DMS53 (cell line): Measurements from ENCODE around the gene METTL9.
"Not testable (repeated sequence)": the region's sequence is repeated elsewhere in the genome, so short reads cannot be mapped to it uniquely, and the experiment has no call there.

ENCODE experiments used
- DNase-seq: peaks from one replicate; lab custom pipeline; 2025; lab: John Stamatoyannopoulos, UW

Gene METTL9

GRCh38 chr16:21599122-21600030 lies at the start of gene METTL9:
Gene METTL9, plus strand, starts transcription at chr16:21599577. Its CDS starts 157 bp downstream, at chr16:21599734.
- peak; percentile 95 for DNase-seq

- DNase-seq: not testable (repeated sequence)
Measured at GRCh38 chr16:21549975-21550374, 49.4 kb upstream of the METTL9 start.

GRCh38 chr16:21550435-21550834 lies 48.9 kb upstream of the METTL9 start:
- DNase-seq: not testable (repeated sequence)

GRCh38 chr16:21551076-21551475 lies 48.3 kb upstream of the METTL9 start:
- not testable (repeated sequence) for DNase-seq

GRCh38 chr16:21551600-21551999 lies 47.8 kb upstream of the METTL9 start:
- not testable (repeated sequence) for DNase-seq

- not testable (repeated sequence) for DNase-seq
Measured at GRCh38 chr16:21553481-21554296, 45.7 kb upstream of the METTL9 start.

GRCh38 chr16:21554795-21555585 lies 44.4 kb upstream of the METTL9 start:
- peak; percentile 94 for DNase-seq

GRCh38 chr16:21555621-21556020 lies 43.8 kb upstream of the METTL9 start:
- not testable (repeated sequence) for DNase-seq

- DNase-seq: not testable (repeated sequence)
Measured at GRCh38 chr16:21556026-21556595, 43.3 kb upstream of the METTL9 start.

GRCh38 chr16:21556651-21557241 lies 42.6 kb upstream of the METTL9 start:
- DNase-seq: peak; percentile 77

- DNase-seq: no peak
Measured at GRCh38 chr16:21560462-21560861, 38.9 kb upstream of the METTL9 start.

- DNase-seq: no peak
Measured at GRCh38 chr16:21563676-21564075, 35.7 kb upstream of the METTL9 start.

GRCh38 chr16:21564367-21564766 lies 35.0 kb upstream of the METTL9 start:
- not testable (repeated sequence) for DNase-seq

GRCh38 chr16:21565507-21565860 lies 33.9 kb upstream of the METTL9 start:
- DNase-seq: no peak

GRCh38 chr16:21565861-21566669 lies 33.3 kb upstream of the METTL9 start:
- DNase-seq: no peak

GRCh38 chr16:21566891-21567414 lies 32.4 kb upstream of the METTL9 start:
- no peak for DNase-seq

- DNase-seq: not testable (repeated sequence)
Measured at GRCh38 chr16:21567496-21567895, 31.9 kb upstream of the METTL9 start.

- DNase-seq: no peak
Measured at GRCh38 chr16:21568502-21569189, 30.7 kb upstream of the METTL9 start.

GRCh38 chr16:21570676-21571017 lies 28.7 kb upstream of the METTL9 start:
- DNase-seq: no peak

- not testable (repeated sequence) for DNase-seq
Measured at GRCh38 chr16:21573506-21573905, 25.9 kb upstream of the METTL9 start.
